ENCODE results near the gene SLC30A7. TPM values are rescaled to one million over a fixed set of nuclear protein-coding genes. Genes with fewer than 3 reads are reported as not detected.

SLC30A7 gene
- total RNA-seq, 2 donors from 2014 or later, result 32.8 to 39.2 TPM

DNA sequence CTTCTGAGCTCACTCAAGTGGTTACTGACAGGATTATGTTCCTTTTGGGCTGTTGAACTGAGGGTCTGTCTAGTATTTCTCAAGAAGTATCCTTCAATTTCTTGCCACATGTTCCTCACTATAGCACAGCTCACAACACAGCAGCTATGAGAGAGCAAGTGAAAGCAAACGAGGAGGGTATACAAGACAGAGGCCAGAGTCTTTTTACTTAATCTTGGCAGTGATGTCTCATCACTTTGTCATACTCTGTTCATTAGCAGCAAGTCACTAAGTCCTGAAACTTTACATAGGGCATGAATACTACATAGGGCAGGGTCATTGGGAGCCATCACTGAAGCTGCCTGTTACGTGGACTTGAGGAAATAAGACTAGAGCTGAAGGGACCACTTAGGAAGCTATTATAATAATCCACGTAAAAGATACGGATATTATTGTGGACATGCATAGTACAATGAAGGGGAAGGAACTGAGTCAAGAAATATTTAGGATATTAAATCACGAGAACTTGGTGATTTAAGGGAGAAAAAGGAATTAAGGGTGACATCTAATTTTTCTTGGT, 63.7 kb downstream of the SLC30A7 start:
- Histone ChIP-seq H3K9me3 (no peaks in the 10 kb centered on the region), H3K9ac (ENCODE audit: low read depth in 2 of 2, low read length in 2 of 2) (no peak overlapping the region), H3K36me3 (no peaks in the 10 kb centered on the region), H3K4me3 (no peak overlapping the region), H3K4me1 (no peaks in the 10 kb centered on the region), H3K27ac (no peak overlapping the region), H3K27me3 (no peaks in the 10 kb centered on the region)
- TF ChIP-seq CTCF (IDR thresholded peaks at IDR 0.05), result no peak
- no peak for DNase-seq
- intact Hi-C loops (cut with DNase I), result no loop called here

DNA sequence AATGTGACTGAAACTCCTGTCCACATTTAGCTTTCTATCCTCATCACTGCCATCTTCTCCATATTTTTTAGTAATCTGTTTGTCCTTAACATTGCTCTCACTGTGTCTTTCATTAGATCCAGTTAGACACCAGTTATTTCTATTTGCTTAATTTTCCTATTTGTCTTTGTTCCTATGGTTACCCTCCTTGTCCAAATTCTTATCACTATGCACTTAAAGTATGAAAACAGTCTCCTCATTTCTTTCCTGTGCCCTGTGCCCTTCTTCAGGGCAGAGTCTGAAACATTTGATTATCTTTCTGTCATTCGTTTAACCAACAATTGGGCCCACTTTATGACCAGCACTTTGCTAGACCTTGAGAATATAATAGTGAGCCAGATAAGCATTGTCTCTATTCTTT, 64.2 kb downstream of the SLC30A7 start:
- no peak overlapping the region for H3K4me3 ChIP-seq
- no peak for TF ChIP-seq CTCF (IDR thresholded peaks at IDR 0.05)
- no peak for DNase-seq
- H3K27ac ChIP-seq, result no peak overlapping the region
- no peaks in the 10 kb centered on the region for H3K4me1 ChIP-seq
- no peak overlapping the region for H3K9ac ChIP-seq (ENCODE audit: low read depth in 2 of 2, low read length in 2 of 2)
- no peaks in the 10 kb centered on the region for H3K9me3 ChIP-seq
- H3K36me3 ChIP-seq, result no peaks in the 10 kb centered on the region
- intact Hi-C loops (cut with DNase I), result no loop called here
- H3K27me3 ChIP-seq, result no peaks in the 10 kb centered on the region

- Histone ChIP-seq H3K27me3 (no peaks in the 10 kb centered on the region), H3K9ac (ENCODE audit: low read depth in 2 of 2, low read length in 2 of 2) (no peak overlapping the region), H3K9me3 (no peaks in the 10 kb centered on the region), H3K36me3 (no peaks in the 10 kb centered on the region), H3K27ac (no peak overlapping the region), H3K4me3 (no peak overlapping the region), H3K4me1 (no peaks in the 10 kb centered on the region)
- intact Hi-C loops (cut with DNase I), result no loop called here
- no peak for TF ChIP-seq CTCF (IDR thresholded peaks at IDR 0.05)
- no peak for DNase-seq
Observed at GRCh38 chr1:100968621-100969020, 72.7 kb downstream of the SLC30A7 start.

- H3K4me1 ChIP-seq, result no peaks in the 10 kb centered on the region
- no peak for TF ChIP-seq CTCF (IDR thresholded peaks at IDR 0.05)
- no peak overlapping the region for H3K9ac ChIP-seq (ENCODE audit: low read depth in 2 of 2, low read length in 2 of 2)
- H3K4me3 ChIP-seq, result no peak overlapping the region
- H3K9me3 ChIP-seq, result no peaks in the 10 kb centered on the region
- no peak for DNase-seq
- H3K27me3 ChIP-seq, result no peaks in the 10 kb centered on the region
- H3K27ac ChIP-seq, result no peak overlapping the region
- H3K36me3 ChIP-seq, result no peaks in the 10 kb centered on the region
- intact Hi-C loops (cut with DNase I), result no loop called here
Observed at GRCh38 chr1:100969327-100969726, 73.4 kb downstream of the SLC30A7 start.

DNA sequence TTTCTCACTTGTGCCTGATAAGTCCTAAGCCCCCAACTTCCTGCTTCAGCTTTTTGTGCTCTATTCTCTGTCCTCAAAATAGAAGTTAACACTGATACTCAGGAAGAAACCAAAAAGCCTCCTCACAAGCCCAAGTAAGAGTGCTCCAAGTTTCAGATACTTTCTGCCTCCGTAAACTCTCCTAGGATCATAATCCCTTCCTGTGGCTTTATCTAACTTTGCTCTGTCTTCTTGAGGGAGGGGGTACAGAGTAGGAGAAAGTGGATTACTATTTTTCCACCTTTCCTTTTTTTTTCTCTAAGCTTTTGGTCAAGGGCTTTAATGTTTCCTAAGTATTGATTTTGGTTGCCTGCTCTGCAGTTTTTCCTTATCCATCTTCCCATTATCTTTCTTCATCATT, 75.1 kb downstream of the SLC30A7 start:
- no peaks in the 10 kb centered on the region for H3K4me1 ChIP-seq
- H3K9ac ChIP-seq (ENCODE audit: low read depth in 2 of 2, low read length in 2 of 2), result no peak overlapping the region
- no peaks in the 10 kb centered on the region for H3K27me3 ChIP-seq
- H3K36me3 ChIP-seq, result peaks cover 2% of the 10 kb centered on the region
- no peak overlapping the region for H3K4me3 ChIP-seq
- H3K9me3 ChIP-seq, result no peaks in the 10 kb centered on the region
- intact Hi-C loops (cut with DNase I), result no loop called here
- no peak for TF ChIP-seq CTCF (IDR thresholded peaks at IDR 0.05)
- DNase-seq, result no peak
- no peak overlapping the region for H3K27ac ChIP-seq
